GM10248 (cell line): Measurements from ENCODE around the gene PKIB.

Experiments used
- CTCF ChIA-PET: fragments of 300-600 bp; sonication (Branson Sonifier 250); formaldehyde crosslinking; extraction: SDS; loops from one replicate; lab custom pipeline; 2021; ENCODE audit warnings: antibody characterized with exemption; lab: Yijun Ruan, JAX
- POLR2A ChIA-PET: fragments of 350-650 bp; sonication (Branson Sonifier 250); formaldehyde crosslinking; extraction: SDS; loops from one replicate; lab custom pipeline; 2020; ENCODE audit warnings: antibody characterized with exemption; lab: Yijun Ruan, JAX
- DNase-seq: peaks from one replicate; pipeline ENCODE4 v3.0.0; 2012; ENCODE audit errors: extremely low spot score
- TF ChIP-seq, protein P1 (sequence below): IDR thresholded peaks from 2 replicates; pipeline ENCODE4 v1.5.1; 2012; ENCODE audit warnings: mild to moderate bottlenecking, low read depth; ENCODE audit errors: extremely low read depth, missing control alignments, control extremely low read depth

The PKIB gene

GRCh38 chr6:122730775-122731386 lies 120.7 kb downstream of the PKIB start:
- no peak for DNase-seq
- TF ChIP-seq, protein P1, sequence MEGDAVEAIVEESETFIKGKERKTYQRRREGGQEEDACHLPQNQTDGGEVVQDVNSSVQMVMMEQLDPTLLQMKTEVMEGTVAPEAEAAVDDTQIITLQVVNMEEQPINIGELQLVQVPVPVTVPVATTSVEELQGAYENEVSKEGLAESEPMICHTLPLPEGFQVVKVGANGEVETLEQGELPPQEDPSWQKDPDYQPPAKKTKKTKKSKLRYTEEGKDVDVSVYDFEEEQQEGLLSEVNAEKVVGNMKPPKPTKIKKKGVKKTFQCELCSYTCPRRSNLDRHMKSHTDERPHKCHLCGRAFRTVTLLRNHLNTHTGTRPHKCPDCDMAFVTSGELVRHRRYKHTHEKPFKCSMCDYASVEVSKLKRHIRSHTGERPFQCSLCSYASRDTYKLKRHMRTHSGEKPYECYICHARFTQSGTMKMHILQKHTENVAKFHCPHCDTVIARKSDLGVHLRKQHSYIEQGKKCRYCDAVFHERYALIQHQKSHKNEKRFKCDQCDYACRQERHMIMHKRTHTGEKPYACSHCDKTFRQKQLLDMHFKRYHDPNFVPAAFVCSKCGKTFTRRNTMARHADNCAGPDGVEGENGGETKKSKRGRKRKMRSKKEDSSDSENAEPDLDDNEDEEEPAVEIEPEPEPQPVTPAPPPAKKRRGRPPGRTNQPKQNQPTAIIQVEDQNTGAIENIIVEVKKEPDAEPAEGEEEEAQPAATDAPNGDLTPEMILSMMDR, result peak; percentile 56
- ChIA-PET CTCF (interaction anchor here (0.8 to 6.8 kb wide), 17 partner anchors 8 to 635 kb away, joined by 3 to 90 read pairs (median 4); no protein-coding TSS in a partner anchor), POLR2A (no interaction called here)

DNA sequence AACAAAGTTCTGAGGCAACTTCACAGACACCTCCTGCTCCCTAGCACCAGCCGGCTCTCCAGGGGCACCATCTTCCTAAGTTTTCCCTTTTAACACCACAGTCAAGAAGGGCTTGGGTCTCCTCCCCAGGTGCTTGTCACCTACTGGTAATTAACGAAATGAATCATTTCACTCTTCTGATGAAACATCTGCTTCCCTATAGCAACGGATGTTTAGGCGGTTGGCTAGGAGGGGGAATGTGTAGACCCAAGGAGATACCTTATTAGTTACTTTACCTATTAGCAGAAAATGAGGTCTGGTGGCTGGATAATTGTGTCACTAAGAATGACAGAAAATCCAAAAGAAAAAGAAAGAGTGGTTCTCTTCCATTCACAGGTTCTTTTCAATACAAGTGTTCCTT lies 123.1 kb downstream of the PKIB start:
- POLR2A ChIA-PET, result no interaction called here
- TF ChIP-seq, protein P1, result no peak
- DNase-seq, result no peak
- CTCF ChIA-PET, result interaction anchor here (1.3 to 5.5 kb wide), 4 partner anchors 11 to 106 kb away, joined by 3 to 90 read pairs (median 8); no protein-coding TSS in a partner anchor

- TF ChIP-seq, protein P1, result no peak
- POLR2A ChIA-PET, result no interaction called here
- DNase-seq, result no peak
- CTCF ChIA-PET, result interaction anchor here (1.3 kb wide), 1 partner anchor 105 kb away, joined by 6 read pairs; no protein-coding TSS in a partner anchor
Observed at GRCh38 chr6:122734529-122735395, 124.6 kb downstream of the PKIB start.

DNA sequence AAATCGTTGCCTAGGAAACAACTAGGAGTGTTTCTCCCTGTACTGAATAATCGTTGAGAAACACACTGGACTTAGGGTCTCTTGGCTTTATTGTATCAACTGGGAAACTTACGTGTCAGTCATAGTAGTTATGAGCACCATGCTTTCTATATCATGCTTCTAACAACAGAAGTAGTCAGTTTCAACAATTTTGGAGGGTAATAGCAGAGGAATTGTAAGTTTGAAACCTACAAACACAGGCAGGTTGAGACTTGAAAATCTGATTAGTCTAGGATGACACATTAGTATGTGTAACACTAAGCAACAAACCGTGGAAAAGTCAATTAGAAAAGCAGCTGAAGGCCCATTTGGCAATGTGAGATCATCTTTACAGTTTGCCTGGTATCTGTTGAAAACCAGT lies 125.4 kb downstream of the PKIB start:
- ChIA-PET CTCF (interaction anchor here (1.0 kb wide), 1 partner anchor 104 kb away, joined by 4 read pairs; no protein-coding TSS in a partner anchor), POLR2A (no interaction called here)
- DNase-seq, result no peak
- TF ChIP-seq, protein P1, result no peak

DNA sequence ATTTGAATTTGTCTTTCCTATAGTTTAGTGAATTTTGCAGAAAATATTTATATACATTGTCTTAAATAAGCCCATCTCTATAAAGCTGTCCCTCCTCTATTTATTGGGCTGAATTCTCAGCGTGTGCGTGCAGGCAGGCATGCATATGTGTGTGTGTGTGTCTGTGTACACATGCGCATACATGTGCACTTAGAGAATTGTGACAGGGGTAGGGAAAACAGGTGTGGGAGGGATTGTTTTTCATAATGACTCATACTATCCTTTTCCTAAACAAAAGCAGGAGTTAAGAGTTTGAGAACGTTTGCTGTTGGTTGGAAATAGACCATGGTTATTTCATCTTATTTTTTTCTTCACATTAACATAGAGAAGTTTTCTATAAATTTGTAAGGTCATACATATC lies 126.0 kb downstream of the PKIB start:
- TF ChIP-seq, protein P1, result no peak
- DNase-seq, result no peak
- ChIA-PET POLR2A (no interaction called here), CTCF (interaction anchor here (1.0 kb wide), 1 partner anchor 103 kb away, joined by 4 read pairs; no protein-coding TSS in a partner anchor)

DNA sequence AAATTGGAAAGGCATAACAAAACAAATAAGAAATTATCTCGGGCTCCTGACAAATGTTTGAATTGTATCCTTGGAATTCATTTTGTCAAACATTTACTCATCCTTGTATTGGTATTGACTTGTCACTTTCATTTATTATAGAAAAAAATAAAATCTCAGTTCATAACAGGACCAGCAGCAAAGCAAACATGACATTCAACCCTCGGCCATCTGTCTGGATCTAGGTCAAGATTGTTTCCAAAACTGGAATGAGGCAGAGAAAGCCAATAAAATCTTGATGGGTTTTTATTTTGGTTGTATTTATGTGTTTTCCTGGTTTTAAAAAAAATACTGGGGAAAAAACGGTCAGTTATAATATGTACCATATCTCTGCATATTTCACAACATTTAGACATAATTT lies 126.4 kb downstream of the PKIB start:
- TF ChIP-seq, protein P1, result no peak
- CTCF ChIA-PET, result interaction anchor here (1.0 kb wide), 1 partner anchor 103 kb away, joined by 4 read pairs; no protein-coding TSS in a partner anchor
- no peak for DNase-seq
- POLR2A ChIA-PET, result no interaction called here
